Activated B cell treated with CpG ODN at 0.5 μM for 24 hours (primary cell): ENCODE data around the gene SCYGR1. TPM values are rescaled to one million over a fixed set of nuclear protein-coding genes. Genes with fewer than 3 reads are reported as not detected.
"Not testable (repeated sequence)": the region's sequence is repeated elsewhere in the genome, so short reads cannot be mapped to it uniquely, and the experiment has no call there.

Source experiments
- ATAC-seq: fragments of 200-7000 bp; cut with Tn5 transposase; one replicate; pipeline ENCODE4 v1.10.0; 2021; ENCODE audit warnings: low read depth, mild to moderate bottlenecking, moderate library complexity
- CTCF ChIA-PET: fragments of 350-600 bp; sonication (Branson Sonifier 250); formaldehyde crosslinking; loops from one replicate; lab custom pipeline; 2021; ENCODE audit warnings: antibody characterized with exemption; lab: Charles Lee
- POLR2A ChIA-PET: fragments of 350-600 bp; sonication (Branson Sonifier 250); formaldehyde crosslinking; loops from one replicate; lab custom pipeline; 2021; ENCODE audit warnings: antibody characterized with exemption; lab: Charles Lee
- DNase-seq: peaks from one replicate; pipeline ENCODE4 v3.0.0; 2022
- H3K27ac Mint-ChIP-seq: one replicate; pipeline ENCODE4 v1.8.0; 2020; ENCODE audit warnings: mixed read lengths
- H3K27me3 Mint-ChIP-seq: one replicate; pipeline ENCODE4 v1.8.0; 2021; ENCODE audit warnings: mixed read lengths
- H3K36me3 Mint-ChIP-seq: one replicate; pipeline ENCODE4 v1.8.0; 2021; ENCODE audit warnings: low read depth, mixed read lengths
- H3K4me1 Mint-ChIP-seq: one replicate; pipeline ENCODE4 v1.8.0; 2021; ENCODE audit warnings: mixed read lengths
- H3K4me3 Mint-ChIP-seq: one replicate; pipeline ENCODE4 v1.8.0; 2020; ENCODE audit warnings: mild to moderate bottlenecking, mixed read lengths
- H3K9me3 Mint-ChIP-seq: one replicate; pipeline ENCODE4 v1.8.0; 2020; ENCODE audit warnings: mixed read lengths
- CTCF ChIP-seq: fragments of 200-600 bp; IDR thresholded peaks from one replicate; pipeline ENCODE4 v1.8.0; 2022; ENCODE audit warnings: antibody characterized with exemption, mild to moderate bottlenecking
- intact Hi-C: fragments of 100-400 bp; cut with micrococcal nuclease; formaldehyde crosslinking; loops from one replicate; pipeline ENCODE4 v1.15.1; 2024
- total RNA-seq: library from RNA; stranded (reverse); gene quantifications from 2 replicates; pipeline ENCODE4 v1.2.3, GENCODE V29; 2022

Gene SCYGR1
- total RNA-seq, 1 donor from 2014 or later, result not detected

GRCh38 chr2:227365833-227366232, 21.9 kb downstream of the SCYGR1 start:
- no peak for TF ChIP-seq CTCF
- H3K27me3 Mint-ChIP-seq, result no peaks in the 10 kb centered on the region
- no peak overlapping the region for H3K27ac Mint-ChIP-seq
- DNase-seq, result no peak
- ATAC-seq, result no peak
- peaks cover 4% of the 10 kb centered on the region for H3K4me1 Mint-ChIP-seq
- ChIA-PET POLR2A (no interaction called here), CTCF (no interaction called here)
- peaks cover 4% of the 10 kb centered on the region for H3K36me3 Mint-ChIP-seq
- no peak overlapping the region for H3K4me3 Mint-ChIP-seq
- no peaks in the 10 kb centered on the region for H3K9me3 Mint-ChIP-seq
- intact Hi-C loops, result no loop called here

GRCh38 chr2:227364585-227365263, 23.0 kb downstream of the SCYGR1 start:
- H3K4me3 Mint-ChIP-seq, ATAC-seq, H3K4me1 Mint-ChIP-seq, DNase-seq, H3K27ac Mint-ChIP-seq, H3K27me3 Mint-ChIP-seq, H3K9me3 Mint-ChIP-seq: not testable (repeated sequence)
- intact Hi-C loops, result loop anchor here (1.0 to 5.0 kb wide), 3 partner anchors 98 to 402 kb away; no protein-coding TSS in a partner anchor
- ChIA-PET CTCF (interaction anchor here (1.6 kb wide), 1 partner anchor 401 kb away, joined by 4 read pairs; no protein-coding TSS in a partner anchor), POLR2A (interaction anchor here (0.6 kb wide), 2 partner anchors 51 to 115 kb away, joined by 3 to 4 read pairs; no protein-coding TSS in a partner anchor)
- peaks cover 14% of the 10 kb centered on the region for H3K36me3 Mint-ChIP-seq

GRCh38 chr2:227363756-227364155, 24.0 kb downstream of the SCYGR1 start:
- Mint-ChIP-seq H3K4me3 (no peak overlapping the region), H3K9me3 (no peaks in the 10 kb centered on the region), H3K27me3 (no peaks in the 10 kb centered on the region), H3K27ac (no peak overlapping the region), H3K36me3 (peaks cover 24% of the 10 kb centered on the region), H3K4me1 (peaks cover 4% of the 10 kb centered on the region)
- DNase-seq, result no peak
- no peak for ATAC-seq
- no peak for TF ChIP-seq CTCF
- CTCF ChIA-PET, result interaction anchor here (1.6 kb wide), 1 partner anchor 402 kb away, joined by 4 read pairs; no protein-coding TSS in a partner anchor
- POLR2A ChIA-PET, result no interaction called here
- intact Hi-C loops, result loop anchor here (1.0 to 5.0 kb wide), 3 partner anchors 99 to 403 kb away; no protein-coding TSS in a partner anchor

GRCh38 chr2:227360351-227360750, 27.4 kb downstream of the SCYGR1 start:
- CTCF ChIA-PET, result interaction anchor here (1.0 kb wide), 1 partner anchor 406 kb away, joined by 3 read pairs; no protein-coding TSS in a partner anchor
- no peak for DNase-seq
- no peak for TF ChIP-seq CTCF
- Mint-ChIP-seq H3K4me1 (peaks cover 4% of the 10 kb centered on the region), H3K27ac (no peak overlapping the region), H3K9me3 (no peaks in the 10 kb centered on the region), H3K27me3 (no peaks in the 10 kb centered on the region), H3K36me3 (peaks cover 50% of the 10 kb centered on the region), H3K4me3 (no peak overlapping the region)
- POLR2A ChIA-PET, result no interaction called here
- intact Hi-C loops, result loop anchor here (5.0 kb wide), 2 partner anchors 102 to 187 kb away; no protein-coding TSS in a partner anchor
- ATAC-seq, result no peak

GRCh38 chr2:227351639-227352038, 36.1 kb downstream of the SCYGR1 start:
- no peak for DNase-seq
- Mint-ChIP-seq H3K4me3 (no peak overlapping the region), H3K9me3 (no peaks in the 10 kb centered on the region), H3K36me3 (peaks cover 58% of the 10 kb centered on the region), H3K27ac (peak overlapping the region; percentile 35), H3K27me3 (no peaks in the 10 kb centered on the region), H3K4me1 (peaks cover 6% of the 10 kb centered on the region)
- ATAC-seq, result no peak
- CTCF ChIA-PET, result interaction anchor here (1.9 kb wide), 1 partner anchor 414 kb away, joined by 6 read pairs; no protein-coding TSS in a partner anchor
- POLR2A ChIA-PET, result no interaction called here
- intact Hi-C loops, result no loop called here
- TF ChIP-seq CTCF, result no peak
